ENCODE measurements around the gene TNNT2. TPM values are rescaled to one million over a fixed set of nuclear protein-coding genes. Genes with fewer than 3 reads are reported as not detected.
A peak's percentile ranks its signal among the peaks of the same experiment; 100 is the strongest.

The TNNT2 gene
- 1,000 to 10,000 TPM; 5,987 to 9,948 (median 7,621) TPM for total RNA-seq
- over 10,000 TPM in 1 of 2 donors, 1,000 to 10,000 TPM in 1; 9,964 to 28,496 TPM for polyA plus RNA-seq
- long read RNA-seq, donor 1, partial matches to known transcripts: 3,025 of 3,684 reads
- long read RNA-seq, donor 1, other reads (novel, unspliced or antisense): 657 of 3,684 reads
- long read RNA-seq, donor 2, partial matches to known transcripts: 1,525 of 1,978 reads
- long read RNA-seq, donor 2, other reads (novel, unspliced or antisense): 451 of 1,978 reads
- long read RNA-seq, donor 3, partial matches to known transcripts: 2,571 of 3,074 reads
- long read RNA-seq, donor 3, other reads (novel, unspliced or antisense): 502 of 3,074 reads

- DNase-seq: peak; percentile 78 to 89 (median 82)
- H3K4me1 ChIP-seq: peaks cover 0 to 38% (median 10%) of the 10 kb centered on the region in 12 donors
- peaks cover 0 to 20% (median 3%) of the 10 kb centered on the region in 9 donors for H3K36me3 ChIP-seq
- H3K4me3 ChIP-seq: peak within 1 kb of the TSS; percentile 42 to 76 (median 67)
- H3K27ac ChIP-seq: peak within 1 kb of the TSS; percentile 79 to 99 (median 96)
- no peaks in the 10 kb centered on the region for H3K9me3 ChIP-seq
- ATAC-seq: peak; percentile 65 to 70 (median 68)
- TF ChIP-seq POLR2A (IDR thresholded peaks at IDR 0.05): peak in 1 of 2 donors; percentile 3
- no peak for TF ChIP-seq CTCF (IDR thresholded peaks at IDR 0.05)
- H3K27me3 ChIP-seq: no peaks in the 10 kb centered on the region
- WGBS, 4 donors: 29 to 53% (median 38%) methylated on average over 6 to 9 of the region's 9 CpGs
- intact Hi-C loops (cut with DNase I): no loop called here
Measured at GRCh38 chr1:201377611-201378092, at the start of gene TNNT2. TNNT2 (minus strand) TSS chr1:201377680; CDS start chr1:201373254, 4,426 bp downstream.

- Histone ChIP-seq H3K36me3 (no peaks in the 10 kb centered on the region), H3K4me3 (no peak overlapping the region), H3K9me3 (peaks cover 0 to 6% (median 0%) of the 10 kb centered on the region in 12 donors), H3K4me1 (peaks cover 0 to 7% (median 0%) of the 10 kb centered on the region in 12 donors), H3K27ac (peak overlapping the region in 7 of 12 donors; percentile 4 to 73 (median 57)), H3K27me3 (no peaks in the 10 kb centered on the region)
- peak in 4 of 5 donors; percentile 55 to 81 (median 68) for DNase-seq
- intact Hi-C loops (cut with DNase I): no loop called here
- TF ChIP-seq POLR2A (IDR thresholded peaks at IDR 0.05) (no peak), CTCF (IDR thresholded peaks at IDR 0.05) (no peak)
- WGBS, 4 donors: 49 to 58% (median 52%) methylated on average over 13 to 15 of the region's 15 CpGs
- ATAC-seq: peak; percentile 70 to 86 (median 80)
Measured at GRCh38 chr1:201426479-201427310, 49.2 kb upstream of the TNNT2 start.

GRCh38 chr1:201424146-201424545 lies 46.7 kb upstream of the TNNT2 start:
- intact Hi-C loops (cut with DNase I): no loop called here
- TF ChIP-seq CTCF (IDR thresholded peaks at IDR 0.05): no peak
- no peak for TF ChIP-seq POLR2A (IDR thresholded peaks at IDR 0.05)
- H3K27me3 ChIP-seq: no peaks in the 10 kb centered on the region
- H3K27ac ChIP-seq: no peak overlapping the region
- H3K4me3 ChIP-seq: no peak overlapping the region
- WGBS, 4 donors: 96 to 100% (median 98%) methylated on average over 2 of the region's 2 CpGs
- H3K4me1 ChIP-seq: peaks cover 0 to 26% (median 5%) of the 10 kb centered on the region in 12 donors
- no peaks in the 10 kb centered on the region for H3K36me3 ChIP-seq
- ATAC-seq: no peak
- DNase-seq: no peak
- H3K9me3 ChIP-seq: peaks cover 0 to 6% (median 0%) of the 10 kb centered on the region in 12 donors

GRCh38 chr1:201423655-201424054 lies 46.2 kb upstream of the TNNT2 start:
- Histone ChIP-seq H3K4me3 (no peak overlapping the region), H3K9me3 (peaks cover 0 to 6% (median 0%) of the 10 kb centered on the region in 12 donors), H3K4me1 (peaks cover 0 to 27% (median 5%) of the 10 kb centered on the region in 12 donors), H3K27ac (no peak overlapping the region), H3K36me3 (no peaks in the 10 kb centered on the region), H3K27me3 (no peaks in the 10 kb centered on the region)
- intact Hi-C loops (cut with DNase I): no loop called here
- no peak for DNase-seq
- WGBS, 4 donors: 87 to 96% (median 93%) methylated on average over 6 of the region's 6 CpGs
- TF ChIP-seq CTCF (IDR thresholded peaks at IDR 0.05) (no peak), POLR2A (IDR thresholded peaks at IDR 0.05) (no peak)
- no peak for ATAC-seq
